AG04450 (cell line): ENCODE measurements around the gene TNP1. TPM values are rescaled to one million over a fixed set of nuclear protein-coding genes. Genes with fewer than 3 reads are reported as not detected.

ENCODE experiments used
- CTCF ChIA-PET: fragments of 300-600, 350-600 bp; formaldehyde crosslinking; extraction: SDS; loops from one replicate; lab custom pipeline; 2022; ENCODE audit warnings: antibody characterized with exemption, inconsistent platforms; lab: Charles Lee
- POLR2A ChIA-PET: fragments of 350-600 bp; formaldehyde crosslinking; extraction: SDS; loops from one replicate; lab custom pipeline; 2021; ENCODE audit warnings: antibody characterized with exemption, inconsistent platforms; lab: Yijun Ruan, JAX
- DNase-seq: peaks from one replicate; pipeline ENCODE4 v3.0.0-alpha.2; 2011; ENCODE audit warnings: low read depth, low spot score
- H3K27ac ChIP-seq: one replicate; pipeline ENCODE4 v1.5.1; 2012; ENCODE audit warnings: low read depth, low read length, control low read depth
- H3K27me3 ChIP-seq: one replicate; pipeline ENCODE4 v1.6.0; 2012; ENCODE audit warnings: low read length; ENCODE audit not compliant: control insufficient read depth, insufficient read depth
- H3K4me3 ChIP-seq: 2 replicates; pipeline ENCODE4 v1.5.1; 2011; ENCODE audit warnings: mild to moderate bottlenecking, low read depth, low read length, control low read depth
- H3K9me3 ChIP-seq: 2 replicates; pipeline ENCODE4 v1.5.1; 2012; ENCODE audit warnings: low read length; ENCODE audit not compliant: control insufficient read depth, insufficient read depth
- CTCF ChIP-seq: IDR thresholded peaks from 2 replicates; pipeline ENCODE4 v1.5.1; 2011; ENCODE audit warnings: low read depth, low read length, control low read depth, inconsistent platforms
- polyA plus RNA-seq: library from polyadenylated mRNA; depleted of rRNA; stranded (reverse); fragments of >200 nt; gene quantifications from 2 replicates; pipeline ENCODE4 v1.2.3, GENCODE V29; 2011

The TNP1 gene
- polyA plus RNA-seq, 1 experiment = not detected

GRCh38 chr2:216837740-216838139 lies 22.1 kb downstream of the TNP1 start:
- no peak for DNase-seq
- Histone ChIP-seq H3K9me3 (no peaks in the 10 kb centered on the region), H3K27ac (no peak overlapping the region), H3K4me3 (no peak overlapping the region), H3K27me3 (no peaks in the 10 kb centered on the region)
- POLR2A ChIA-PET = no interaction called here
- CTCF ChIA-PET = interaction anchor here (1.5 kb wide), 1 partner anchor 20 kb away, joined by 3 read pairs; no protein-coding TSS in a partner anchor
- TF ChIP-seq CTCF = no peak

- Histone ChIP-seq H3K27ac (no peak overlapping the region), H3K9me3 (no peaks in the 10 kb centered on the region), H3K27me3 (no peaks in the 10 kb centered on the region), H3K4me3 (no peak overlapping the region)
- no peak for TF ChIP-seq CTCF
- no peak for DNase-seq
- CTCF ChIA-PET = no interaction called here
- POLR2A ChIA-PET = no interaction called here
These were observed 26.8 kb downstream of the TNP1 start for GRCh38 chr2:216833061-216833460.

GRCh38 chr2:216830346-216830745 lies 29.5 kb downstream of the TNP1 start:
- no peak overlapping the region for H3K27ac ChIP-seq
- no peaks in the 10 kb centered on the region for H3K9me3 ChIP-seq
- H3K4me3 ChIP-seq = no peak overlapping the region
- no peak for TF ChIP-seq CTCF
- POLR2A ChIA-PET = no interaction called here
- CTCF ChIA-PET = no interaction called here
- peaks cover 2% of the 10 kb centered on the region for H3K27me3 ChIP-seq
- DNase-seq = no peak

- Histone ChIP-seq H3K9me3 (no peaks in the 10 kb centered on the region), H3K4me3 (no peak overlapping the region), H3K27me3 (peaks cover 2% of the 10 kb centered on the region), H3K27ac (no peak overlapping the region)
- no peak for DNase-seq
- no peak for TF ChIP-seq CTCF
- POLR2A ChIA-PET = no interaction called here
- CTCF ChIA-PET = no interaction called here
These were observed 30.3 kb downstream of the TNP1 start for GRCh38 chr2:216829533-216829932.

GRCh38 chr2:216827073-216827720 lies 32.7 kb downstream of the TNP1 start:
- no peak for TF ChIP-seq CTCF
- no peak for DNase-seq
- CTCF ChIA-PET = no interaction called here

More at GRCh38 chr2:216827073-216827720, 32.7 kb downstream of the TNP1 start:
- no peak overlapping the region for H3K4me3 ChIP-seq
- POLR2A ChIA-PET = no interaction called here
- H3K27ac ChIP-seq = no peak overlapping the region
- peaks cover 2% of the 10 kb centered on the region for H3K27me3 ChIP-seq
- no peaks in the 10 kb centered on the region for H3K9me3 ChIP-seq
